Measurements from ENCODE around the gene VPS41. TPM values are rescaled to one million over a fixed set of nuclear protein-coding genes. Genes with fewer than 3 reads are reported as not detected.

VPS41 gene
- total RNA-seq, 2 donors from 2014 or later = 56.5 to 60.9 TPM

GRCh38 chr7:38798552-38799267, 110.3 kb downstream of the VPS41 start:
- Histone ChIP-seq H3K36me3 (no peaks in the 10 kb centered on the region), H3K9ac (ENCODE audit: low read depth in 2 of 2, low read length in 2 of 2) (no peak overlapping the region), H3K9me3 (no peaks in the 10 kb centered on the region), H3K4me3 (no peak overlapping the region), H3K27ac (no peak overlapping the region), H3K4me1 (no peaks in the 10 kb centered on the region), H3K27me3 (no peaks in the 10 kb centered on the region)
- DNase-seq = no peak
- intact Hi-C loops (cut with DNase I) = loop anchor here (5.0 to 10.0 kb wide), 2 partner anchors 106 to 134 kb away; partner anchors contain the start of gene VPS41
- TF ChIP-seq, protein P1, sequence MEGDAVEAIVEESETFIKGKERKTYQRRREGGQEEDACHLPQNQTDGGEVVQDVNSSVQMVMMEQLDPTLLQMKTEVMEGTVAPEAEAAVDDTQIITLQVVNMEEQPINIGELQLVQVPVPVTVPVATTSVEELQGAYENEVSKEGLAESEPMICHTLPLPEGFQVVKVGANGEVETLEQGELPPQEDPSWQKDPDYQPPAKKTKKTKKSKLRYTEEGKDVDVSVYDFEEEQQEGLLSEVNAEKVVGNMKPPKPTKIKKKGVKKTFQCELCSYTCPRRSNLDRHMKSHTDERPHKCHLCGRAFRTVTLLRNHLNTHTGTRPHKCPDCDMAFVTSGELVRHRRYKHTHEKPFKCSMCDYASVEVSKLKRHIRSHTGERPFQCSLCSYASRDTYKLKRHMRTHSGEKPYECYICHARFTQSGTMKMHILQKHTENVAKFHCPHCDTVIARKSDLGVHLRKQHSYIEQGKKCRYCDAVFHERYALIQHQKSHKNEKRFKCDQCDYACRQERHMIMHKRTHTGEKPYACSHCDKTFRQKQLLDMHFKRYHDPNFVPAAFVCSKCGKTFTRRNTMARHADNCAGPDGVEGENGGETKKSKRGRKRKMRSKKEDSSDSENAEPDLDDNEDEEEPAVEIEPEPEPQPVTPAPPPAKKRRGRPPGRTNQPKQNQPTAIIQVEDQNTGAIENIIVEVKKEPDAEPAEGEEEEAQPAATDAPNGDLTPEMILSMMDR (IDR thresholded peaks at IDR 0.05) = no peak

GRCh38 chr7:38796626-38797501, 112.1 kb downstream of the VPS41 start:
- DNase-seq = peak; percentile 52
- intact Hi-C loops (cut with DNase I) = loop anchor here (2.0 to 10.0 kb wide), 3 partner anchors 108 to 722 kb away; partner anchors contain the start of gene VPS41
- Histone ChIP-seq H3K9me3 (no peaks in the 10 kb centered on the region), H3K27me3 (no peaks in the 10 kb centered on the region), H3K4me3 (no peak overlapping the region), H3K36me3 (no peaks in the 10 kb centered on the region), H3K9ac (ENCODE audit: low read depth in 2 of 2, low read length in 2 of 2) (no peak overlapping the region), H3K27ac (no peak overlapping the region), H3K4me1 (no peaks in the 10 kb centered on the region)
- TF ChIP-seq, protein P1 (IDR thresholded peaks at IDR 0.05) = peak; percentile 73

DNA sequence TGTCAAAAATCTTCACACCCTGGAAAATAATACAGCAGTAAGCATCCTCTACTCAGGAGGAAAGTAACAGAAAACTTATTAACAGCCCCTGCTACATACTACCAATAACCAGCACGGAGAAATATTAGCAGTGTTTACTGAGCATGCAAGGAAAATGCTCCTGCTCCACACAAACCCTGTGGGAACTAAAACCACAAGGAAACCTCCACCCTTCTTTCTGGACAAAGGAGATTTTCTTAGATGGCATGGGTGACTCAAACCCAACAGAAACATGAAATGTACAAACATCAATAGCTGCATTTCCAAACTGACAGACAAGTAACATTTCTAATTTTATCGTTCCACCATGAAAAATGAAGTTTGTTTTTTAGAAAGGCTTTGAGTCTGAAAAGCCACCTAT, 113.4 kb downstream of the VPS41 start:
- H3K36me3 ChIP-seq = no peaks in the 10 kb centered on the region
- H3K9ac ChIP-seq (ENCODE audit: low read depth in 2 of 2, low read length in 2 of 2) = no peak overlapping the region
- TF ChIP-seq, protein P1 (IDR thresholded peaks at IDR 0.05) = no peak
- H3K9me3 ChIP-seq = no peaks in the 10 kb centered on the region
- H3K27ac ChIP-seq = no peak overlapping the region
- H3K27me3 ChIP-seq = no peaks in the 10 kb centered on the region
- H3K4me3 ChIP-seq = no peak overlapping the region
- DNase-seq = no peak
- intact Hi-C loops (cut with DNase I) = loop anchor here (5.0 to 10.0 kb wide), 2 partner anchors 109 to 137 kb away; partner anchors contain the start of gene VPS41
- H3K4me1 ChIP-seq = no peaks in the 10 kb centered on the region

DNA sequence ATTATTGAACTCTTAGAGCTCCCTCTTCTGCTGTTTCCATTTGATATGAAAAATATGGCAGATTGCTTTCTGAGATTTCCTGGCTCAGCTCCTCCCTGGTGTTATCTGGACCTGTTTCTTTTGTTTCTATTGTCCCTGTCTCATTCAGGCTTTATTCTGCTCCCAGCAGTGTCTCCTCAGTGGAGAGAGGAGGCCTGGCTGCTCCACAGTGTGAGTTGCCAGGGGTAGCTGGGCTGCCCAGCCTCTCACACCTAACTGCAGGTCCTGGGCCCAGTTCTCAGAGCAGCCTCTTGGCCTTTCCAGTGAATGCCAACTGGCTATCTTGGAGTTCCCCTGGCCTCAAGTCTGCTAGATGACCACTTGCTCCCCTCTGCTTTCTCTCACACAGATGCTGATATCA, 127.0 kb downstream of the VPS41 start:
- Histone ChIP-seq H3K27me3 (no peaks in the 10 kb centered on the region), H3K9me3 (no peaks in the 10 kb centered on the region), H3K9ac (ENCODE audit: low read depth in 2 of 2, low read length in 2 of 2) (no peak overlapping the region), H3K4me1 (no peaks in the 10 kb centered on the region), H3K36me3 (no peaks in the 10 kb centered on the region), H3K27ac (no peak overlapping the region), H3K4me3 (no peak overlapping the region)
- intact Hi-C loops (cut with DNase I) = no loop called here
- DNase-seq = no peak
- TF ChIP-seq, protein P1 (IDR thresholded peaks at IDR 0.05) = no peak

- intact Hi-C loops (cut with DNase I) = no loop called here
- Histone ChIP-seq H3K9ac (ENCODE audit: low read depth in 2 of 2, low read length in 2 of 2) (no peak overlapping the region), H3K4me1 (no peaks in the 10 kb centered on the region), H3K27ac (no peak overlapping the region), H3K4me3 (no peak overlapping the region), H3K36me3 (no peaks in the 10 kb centered on the region), H3K9me3 (no peaks in the 10 kb centered on the region), H3K27me3 (no peaks in the 10 kb centered on the region)
- DNase-seq = no peak
- TF ChIP-seq, protein P1 (IDR thresholded peaks at IDR 0.05) = no peak
Observed at GRCh38 chr7:38777609-38778008, 131.4 kb downstream of the VPS41 start.
